ENCODE data around the gene PTPRM. TPM values are rescaled to one million over a fixed set of nuclear protein-coding genes. Genes with fewer than 3 reads are reported as not detected.

PTPRM gene
- polyA plus RNA-seq, 3 donors = 0.04 to 2.1 (median 0.66) TPM

- no peak overlapping the region for H3K9ac ChIP-seq (ENCODE audit: insufficient read depth, low read length, poor library complexity, severe bottlenecking)
- H3K4me2 ChIP-seq (replicated peaks; ENCODE audit: extremely low read depth, low read length, poor library complexity, severe bottlenecking) = no peak overlapping the region
- H3K27me3 ChIP-seq (ENCODE audit: control insufficient read depth in 2 of 2, insufficient read depth in 2 of 2, low read length in 2 of 2) = no peaks in the 10 kb centered on the region
- H3K9me3 ChIP-seq (replicated peaks in 1 of 2; ENCODE audit: control insufficient read depth in 1 of 2, insufficient read depth in 1 of 2, low read length in 2 of 2) = peaks cover 0 to 4% of the 10 kb centered on the region in 2 donors
- H3K79me2 ChIP-seq (ENCODE audit: insufficient read depth, low read length) = no peaks in the 10 kb centered on the region
- H3K27me3 Mint-ChIP-seq (ENCODE audit: low read depth in 3 of 3) = peaks cover 0 to 1% (median 0%) of the 10 kb centered on the region in 3 donors
- H3K4me1 ChIP-seq (ENCODE audit: control insufficient read depth in 1 of 2, insufficient read depth in 2 of 2, low read length in 2 of 2) = no peaks in the 10 kb centered on the region
- H3K4me1 Mint-ChIP-seq = no peaks in the 10 kb centered on the region
- TF ChIP-seq CTCF (IDR thresholded peaks at IDR 0.05) = no peak
- H4K20me1 ChIP-seq (ENCODE audit: insufficient read depth, low read length) = no peaks in the 10 kb centered on the region
- no peak overlapping the region for H3K4me3 Mint-ChIP-seq
- no peak overlapping the region for H3K27ac ChIP-seq (ENCODE audit: low read depth in 1 of 2, low read length in 2 of 2)
- H3K27ac Mint-ChIP-seq = peak overlapping the region in 1 of 7 donors; percentile 70
- no peaks in the 10 kb centered on the region for H3K36me3 ChIP-seq (replicated peaks in 1 of 2; ENCODE audit: control insufficient read depth in 1 of 2, insufficient read depth in 2 of 2, low read length in 2 of 2)
- DNase-seq = no peak
- WGBS (ENCODE audit: insufficient coverage) = 94% methylated on average over 6 of the region's 7 CpGs
- peaks cover 0 to 3% (median 0%) of the 10 kb centered on the region in 7 donors for H3K9me3 Mint-ChIP-seq
- H3K36me3 Mint-ChIP-seq = no peaks in the 10 kb centered on the region
- no peak overlapping the region for H2AFZ ChIP-seq (ENCODE audit: insufficient read depth, low read depth, low read length, poor library complexity, severe bottlenecking)
- intact Hi-C loops (cut with micrococcal nuclease) = no loop called here
- H3K4me3 ChIP-seq (replicated peaks in 1 of 3; ENCODE audit: low read depth in 2 of 3, low read length in 3 of 3) = no peak overlapping the region
Measured at GRCh38 chr18:8303151-8303755, 736.1 kb downstream of the PTPRM start.

GRCh38 chr18:8307960-8308359, 740.8 kb downstream of the PTPRM start:
- H3K36me3 ChIP-seq (replicated peaks in 1 of 2; ENCODE audit: control insufficient read depth in 1 of 2, insufficient read depth in 2 of 2, low read length in 2 of 2) = no peaks in the 10 kb centered on the region
- H3K9me3 ChIP-seq (replicated peaks in 1 of 2; ENCODE audit: control insufficient read depth in 1 of 2, insufficient read depth in 1 of 2, low read length in 2 of 2) = peaks cover 0 to 4% of the 10 kb centered on the region in 2 donors
- no peaks in the 10 kb centered on the region for H3K27me3 ChIP-seq (ENCODE audit: control insufficient read depth in 2 of 2, insufficient read depth in 2 of 2, low read length in 2 of 2)
- H4K20me1 ChIP-seq (ENCODE audit: insufficient read depth, low read length) = no peaks in the 10 kb centered on the region
- TF ChIP-seq CTCF (IDR thresholded peaks at IDR 0.05) = no peak
- H3K4me3 Mint-ChIP-seq = no peak overlapping the region
- H2AFZ ChIP-seq (ENCODE audit: insufficient read depth, low read depth, low read length, poor library complexity, severe bottlenecking) = no peak overlapping the region
- no peak overlapping the region for H3K27ac Mint-ChIP-seq
- peaks cover 0 to 3% (median 0%) of the 10 kb centered on the region in 3 donors for H3K27me3 Mint-ChIP-seq (ENCODE audit: low read depth in 3 of 3)
- H3K9ac ChIP-seq (ENCODE audit: insufficient read depth, low read length, poor library complexity, severe bottlenecking) = no peak overlapping the region
- no peak overlapping the region for H3K27ac ChIP-seq (ENCODE audit: low read depth in 1 of 2, low read length in 2 of 2)
- intact Hi-C loops (cut with micrococcal nuclease) = no loop called here
- H3K36me3 Mint-ChIP-seq = no peaks in the 10 kb centered on the region
- H3K4me1 Mint-ChIP-seq = no peaks in the 10 kb centered on the region
- no peak for DNase-seq
- no peak overlapping the region for H3K4me2 ChIP-seq (replicated peaks; ENCODE audit: extremely low read depth, low read length, poor library complexity, severe bottlenecking)
- H3K4me1 ChIP-seq (ENCODE audit: control insufficient read depth in 1 of 2, insufficient read depth in 2 of 2, low read length in 2 of 2) = no peaks in the 10 kb centered on the region
- no peak overlapping the region for H3K4me3 ChIP-seq (replicated peaks in 1 of 3; ENCODE audit: low read depth in 2 of 3, low read length in 3 of 3)
- peaks cover 0 to 3% (median 0%) of the 10 kb centered on the region in 7 donors for H3K9me3 Mint-ChIP-seq
- H3K79me2 ChIP-seq (ENCODE audit: insufficient read depth, low read length) = no peaks in the 10 kb centered on the region
